Smooth muscle cell (in vitro differentiated cells): Measurements from ENCODE around the gene FANCI. TPM values are rescaled to one million over a fixed set of nuclear protein-coding genes. Genes with fewer than 3 reads are reported as not detected.

Experiments used
- DNase-seq: peaks from one replicate; lab custom pipeline; 2025; ENCODE audit not compliant: unreplicated experiment; lab: John Stamatoyannopoulos, UW
- H2AFZ ChIP-seq: fragments of 200-600 bp; sonication (generic); 2 replicates; pipeline ENCODE4 v1.6.0; 2016; ENCODE audit warnings: antibody characterized with exemption, low read depth, mild to moderate bottlenecking
- H3F3A ChIP-seq: fragments of 200-600 bp; sonication (generic); 2 replicates; pipeline ENCODE4 v1.6.0; 2017; ENCODE audit warnings: antibody characterized with exemption, low read depth
- H3K27ac ChIP-seq: fragments of 200-600 bp; sonication (generic); 2 replicates; pipeline ENCODE4 v1.5.1; 2016; ENCODE audit warnings: low read depth, mild to moderate bottlenecking
- H3K27me3 ChIP-seq: fragments of 200-600 bp; sonication (generic); 2 replicates; pipeline ENCODE4 v1.6.1; 2016; ENCODE audit warnings: low read depth, mild to moderate bottlenecking
- H3K36me3 ChIP-seq: fragments of 200-600 bp; sonication (generic); 2 replicates; pipeline ENCODE4 v1.5.1; 2016; ENCODE audit warnings: low read depth
- H3K4me1 ChIP-seq: fragments of 200-600 bp; sonication (generic); 2 replicates; pipeline ENCODE4 v1.5.1; 2016; ENCODE audit warnings: low read depth
- H3K4me2 ChIP-seq: fragments of 200-600 bp; sonication (generic); 2 replicates; pipeline ENCODE4 v1.6.0; 2016; ENCODE audit warnings: mild to moderate bottlenecking
- H3K4me3 ChIP-seq: fragments of 200-600 bp; sonication (generic); 2 replicates; pipeline ENCODE4 v1.5.1; 2016; ENCODE audit warnings: mild to moderate bottlenecking
- H3K79me2 ChIP-seq: fragments of 200-600 bp; sonication (generic); 2 replicates; pipeline ENCODE4 v1.6.0; 2016; ENCODE audit warnings: low read depth, mild to moderate bottlenecking
- H3K9ac ChIP-seq: fragments of 200-600 bp; sonication (generic); 2 replicates; pipeline ENCODE4 v1.6.0; 2016; ENCODE audit warnings: low read depth
- H3K9me3 ChIP-seq: fragments of 200-600 bp; sonication (generic); replicated peaks from 2 replicates; pipeline ENCODE4 v1.5.1; 2016; ENCODE audit warnings: low read depth
- H4K20me1 ChIP-seq: fragments of 200-600 bp; sonication (generic); 2 replicates; pipeline ENCODE4 v1.6.0; 2016; ENCODE audit warnings: low read depth
- WGBS: methylation state at CpG from one replicate; pipeline ENCODE4 v1.1.7; 2016; ENCODE audit warnings: low lambda C conversion rate; 5-methylcytosine and 5-hydroxymethylcytosine counted together
- polyA plus RNA-seq: library from polyadenylated mRNA; unstranded; fragments of >200 nt; fragmentation: Nextera tagmentation; extraction: Ambion mirVana; gene quantifications from 2 replicates; pipeline ENCODE4 v1.2.1, GENCODE V29; 2016
- total RNA-seq: library from RNA; depleted of rRNA; stranded (reverse); fragments of >200 nt; gene quantifications from 2 replicates; pipeline ENCODE4 v1.2.3, GENCODE V29; 2014
- TF ChIP-seq, protein P1 (sequence below): fragments of 200-600 bp; sonication (generic); IDR thresholded peaks from 2 replicates; pipeline ENCODE4 v1.5.1; 2017; ENCODE audit warnings: borderline replicate concordance, mild to moderate bottlenecking, antibody characterized with exemption; ENCODE audit not compliant: insufficient read depth, poor library complexity, severe bottlenecking

FANCI gene
- total and polyA plus RNA-seq, 2 experiments from 2014 or later = 7.0 to 13.8 TPM

DNA sequence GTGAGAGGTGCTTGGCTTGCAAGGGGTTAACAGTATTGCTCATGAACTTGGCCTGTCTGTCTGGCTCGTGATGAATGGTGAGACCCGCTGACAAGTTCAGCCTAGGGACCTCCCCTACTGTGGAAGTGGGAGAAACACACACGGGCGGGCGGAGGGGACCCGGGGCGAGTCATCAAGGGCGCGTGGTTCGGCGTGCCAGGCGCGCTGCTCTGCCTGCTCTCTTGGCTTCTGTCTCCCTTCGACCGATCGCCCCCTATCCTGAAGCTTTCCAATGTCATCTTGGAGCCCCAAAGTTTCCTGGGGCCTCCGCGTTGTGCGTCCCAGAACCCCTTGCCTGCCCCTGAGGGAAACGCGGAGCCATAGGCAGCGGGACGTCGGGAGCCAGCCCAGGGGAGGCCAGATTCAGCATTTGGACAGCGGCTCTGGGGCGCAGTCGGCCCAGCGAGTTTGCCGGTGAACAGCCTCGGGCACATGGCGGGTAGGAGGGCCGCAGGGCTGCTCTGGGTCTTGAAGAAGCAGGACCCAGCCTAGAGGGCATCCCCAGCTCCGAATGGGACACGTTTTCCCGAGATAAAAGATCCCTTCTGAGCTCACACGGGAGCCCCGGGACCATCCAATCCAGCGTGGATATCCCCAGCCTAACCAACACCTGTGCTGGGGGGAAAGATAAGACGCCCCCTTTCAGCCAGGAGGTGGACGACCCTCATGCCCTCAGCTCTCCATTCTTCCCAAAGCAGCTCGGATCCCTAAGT lies 117.8 kb downstream of the FANCI start:
- TF ChIP-seq, protein P1, sequence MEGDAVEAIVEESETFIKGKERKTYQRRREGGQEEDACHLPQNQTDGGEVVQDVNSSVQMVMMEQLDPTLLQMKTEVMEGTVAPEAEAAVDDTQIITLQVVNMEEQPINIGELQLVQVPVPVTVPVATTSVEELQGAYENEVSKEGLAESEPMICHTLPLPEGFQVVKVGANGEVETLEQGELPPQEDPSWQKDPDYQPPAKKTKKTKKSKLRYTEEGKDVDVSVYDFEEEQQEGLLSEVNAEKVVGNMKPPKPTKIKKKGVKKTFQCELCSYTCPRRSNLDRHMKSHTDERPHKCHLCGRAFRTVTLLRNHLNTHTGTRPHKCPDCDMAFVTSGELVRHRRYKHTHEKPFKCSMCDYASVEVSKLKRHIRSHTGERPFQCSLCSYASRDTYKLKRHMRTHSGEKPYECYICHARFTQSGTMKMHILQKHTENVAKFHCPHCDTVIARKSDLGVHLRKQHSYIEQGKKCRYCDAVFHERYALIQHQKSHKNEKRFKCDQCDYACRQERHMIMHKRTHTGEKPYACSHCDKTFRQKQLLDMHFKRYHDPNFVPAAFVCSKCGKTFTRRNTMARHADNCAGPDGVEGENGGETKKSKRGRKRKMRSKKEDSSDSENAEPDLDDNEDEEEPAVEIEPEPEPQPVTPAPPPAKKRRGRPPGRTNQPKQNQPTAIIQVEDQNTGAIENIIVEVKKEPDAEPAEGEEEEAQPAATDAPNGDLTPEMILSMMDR = no peak
- no peaks in the 10 kb centered on the region for H3K4me1 ChIP-seq
- H3K27ac ChIP-seq = no peak overlapping the region
- H3K4me3 ChIP-seq = no peak overlapping the region
- no peak overlapping the region for H3K9ac ChIP-seq
- no peak overlapping the region for H2AFZ ChIP-seq
- no peaks in the 10 kb centered on the region for H3K79me2 ChIP-seq
- peak; percentile 55 for DNase-seq
- no peaks in the 10 kb centered on the region for H3K9me3 ChIP-seq
- WGBS = 14% methylated on average over 38 of the region's 41 CpGs
- H3K36me3 ChIP-seq = no peaks in the 10 kb centered on the region
- H4K20me1 ChIP-seq = no peaks in the 10 kb centered on the region
- peaks cover 97% of the 10 kb centered on the region for H3K27me3 ChIP-seq
- no peak overlapping the region for H3K4me2 ChIP-seq
- H3F3A ChIP-seq = no peaks in the 10 kb centered on the region

- H3K27ac ChIP-seq = no peak overlapping the region
- H3K9ac ChIP-seq = no peak overlapping the region
- TF ChIP-seq, protein P1 = no peak
- no peaks in the 10 kb centered on the region for H3K79me2 ChIP-seq
- WGBS = 10% methylated on average over 32 of the region's 73 CpGs
- H2AFZ ChIP-seq = no peak overlapping the region
- H3K36me3 ChIP-seq = no peaks in the 10 kb centered on the region
- H3K4me1 ChIP-seq = no peaks in the 10 kb centered on the region
- peaks cover 97% of the 10 kb centered on the region for H3K27me3 ChIP-seq
- H3F3A ChIP-seq = no peaks in the 10 kb centered on the region
- no peak overlapping the region for H3K4me3 ChIP-seq
- no peak for DNase-seq
- no peak overlapping the region for H3K4me2 ChIP-seq
- H4K20me1 ChIP-seq = no peaks in the 10 kb centered on the region
- no peaks in the 10 kb centered on the region for H3K9me3 ChIP-seq
Observed at GRCh38 chr15:89362203-89363101, 118.7 kb downstream of the FANCI start.

DNA sequence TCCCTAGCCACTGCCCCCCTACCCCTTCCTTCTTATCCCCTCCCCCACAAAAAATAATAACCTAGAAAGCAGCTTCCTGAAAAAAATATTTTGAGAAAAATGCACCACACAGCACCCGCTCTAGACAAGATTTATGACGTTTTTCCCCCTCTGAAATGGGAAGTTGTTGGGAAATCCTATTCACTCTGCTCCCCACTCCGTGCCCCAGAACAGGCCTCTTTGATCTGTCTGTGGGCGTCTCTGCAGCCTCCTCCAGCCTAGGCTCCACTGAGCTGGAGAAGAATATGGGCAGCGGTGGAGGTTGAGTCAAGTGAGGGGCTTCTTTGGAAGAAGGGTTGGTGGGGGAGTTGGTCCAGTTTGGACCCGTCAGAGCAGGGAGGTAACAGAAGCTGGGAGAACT lies 119.4 kb downstream of the FANCI start:
- no peak for DNase-seq
- no peaks in the 10 kb centered on the region for H3F3A ChIP-seq
- H2AFZ ChIP-seq = no peak overlapping the region
- 31% methylated on average over 6 of the region's 6 CpGs for WGBS
- no peaks in the 10 kb centered on the region for H3K36me3 ChIP-seq
- H3K4me3 ChIP-seq = no peak overlapping the region
- no peak overlapping the region for H3K9ac ChIP-seq
- no peaks in the 10 kb centered on the region for H3K9me3 ChIP-seq
- peaks cover 97% of the 10 kb centered on the region for H3K27me3 ChIP-seq
- H3K4me1 ChIP-seq = no peaks in the 10 kb centered on the region
- TF ChIP-seq, protein P1 = no peak
- H3K27ac ChIP-seq = no peak overlapping the region
- H4K20me1 ChIP-seq = no peaks in the 10 kb centered on the region
- H3K4me2 ChIP-seq = no peak overlapping the region
- H3K79me2 ChIP-seq = no peaks in the 10 kb centered on the region
